K562 (cell line): ENCODE results near the gene MYLK4. TPM values are rescaled to one million over a fixed set of nuclear protein-coding genes. Genes with fewer than 3 reads are reported as not detected.

Experiments
- ATAC-seq: fragments of 200-7000 bp; cut with Tn5 transposase; 3 replicates; pipeline ENCODE4 v1.9.1; 2020; ENCODE audit warnings: moderate library complexity
- BruUV-seq: library from RNA; stranded (reverse); fragments of 400-500 nt; replicated peaks from 2 replicates; lab custom pipeline; 2021; lab: Mats Ljungman, UMichigan
- CTCF ChIA-PET: fragments of 300-600 bp; formaldehyde crosslinking; extraction: SDS; loops from one replicate; lab custom pipeline; 2021; ENCODE audit warnings: low intra/inter-chr PET ratio; lab: Yijun Ruan, JAX
- POLR2A ChIA-PET: fragments of 300-600, 350-650 bp; sonication (Branson Sonifier 250); formaldehyde crosslinking; extraction: SDS; loops from one replicate; lab custom pipeline; 2021; ENCODE audit warnings: antibody characterized with exemption, inconsistent platforms; lab: Yijun Ruan, JAX
- DNase-seq, 4 experiments: peaks; one replicate each; pipeline versions ENCODE4 v3.0.0 to v3.0.0-alpha.2; 2011 to 2018; ENCODE audit warnings: low spot score in 3 of 4, mixed read lengths in 3 of 4; ENCODE audit errors: extremely low read depth in 1 of 4
- FAIRE-seq: peaks from 2 replicates; lab custom pipeline; 2011; peaks lifted over from hg19 to GRCh38; lab: Jason Lieb, UNC
- H2AFZ ChIP-seq: 2 replicates; pipeline ENCODE4 v1.6.0; 2011; ENCODE audit warnings: low read depth, low read length, control low read depth, inconsistent platforms
- H3K27ac ChIP-seq: fragments of 200-600 bp; 3 replicates; pipeline ENCODE4 v1.8.0; 2011; ENCODE audit warnings: low read depth, mild to moderate bottlenecking, control low read depth, inconsistent platforms, low read length, moderate library complexity, mixed read lengths; ENCODE audit errors: extremely low read depth
- H3K27me3 ChIP-seq, 2 experiments: fragments of 300-600 bp in 1 of 2; 2 replicates in 1 of 2; 3 replicates in 1 of 2; pipeline versions ENCODE4 v1.6.0 to v1.8.0; 2011; ENCODE audit warnings: inconsistent platforms in 2 of 2, low read length in 2 of 2, mild to moderate bottlenecking in 1 of 2, mixed read lengths in 1 of 2, moderate library complexity in 1 of 2; ENCODE audit not compliant: control insufficient read depth in 2 of 2, insufficient read depth in 2 of 2
- H3K36me3 ChIP-seq: fragments of 300-600 bp; 3 replicates; pipeline ENCODE4 v1.8.0; 2011; ENCODE audit warnings: mild to moderate bottlenecking, low read length, inconsistent platforms; ENCODE audit not compliant: control insufficient read depth, insufficient read depth
- H3K4me1 ChIP-seq, 2 experiments: fragments of 200-600 bp in 1 of 2; replicated peaks in 1 of 2; 2 replicates in 1 of 2; 3 replicates in 1 of 2; pipeline versions ENCODE4 v1.5.1 to v1.8.0; 2011; ENCODE audit warnings: inconsistent platforms in 2 of 2, low read length in 2 of 2, mild to moderate bottlenecking in 1 of 2, mixed read lengths in 1 of 2, moderate library complexity in 1 of 2; ENCODE audit not compliant: control insufficient read depth in 2 of 2, insufficient read depth in 2 of 2
- H3K4me2 ChIP-seq: 2 replicates; pipeline ENCODE4 v1.6.1; 2011; ENCODE audit warnings: low read length, control low read depth, inconsistent platforms, mixed read lengths; ENCODE audit not compliant: insufficient read depth
- H3K4me3 ChIP-seq: fragments of 200-600 bp; sonication (generic), shearing (Covaris generic); 2 replicates; pipeline ENCODE4 v1.5.1; 2016; ENCODE audit warnings: control low read depth, inconsistent platforms
- H3K79me2 ChIP-seq: fragments of 200-600 bp; 3 replicates; pipeline ENCODE4 v1.8.0; 2011; ENCODE audit warnings: low read length, inconsistent platforms; ENCODE audit not compliant: control insufficient read depth, insufficient read depth
- H3K9ac ChIP-seq, 2 experiments: 2 replicates each; pipeline versions ENCODE4 v1.6.0 to v1.6.1; 2011; ENCODE audit warnings: low read depth in 2 of 2, low read length in 2 of 2, control low read depth in 1 of 2, inconsistent platforms in 1 of 2, mild to moderate bottlenecking in 1 of 2, mixed read lengths in 1 of 2; ENCODE audit not compliant: insufficient read depth in 1 of 2
- H3K9me1 ChIP-seq: one replicate; pipeline ENCODE4 v1.6.0; 2011; ENCODE audit warnings: inconsistent platforms, mild to moderate bottlenecking, low read length, moderate library complexity; ENCODE audit not compliant: control insufficient read depth, insufficient read depth
- H3K9me3 ChIP-seq: replicated peaks from 2 replicates; pipeline ENCODE4 v1.5.1; 2011; ENCODE audit warnings: low read depth, low read length, inconsistent platforms; ENCODE audit not compliant: control insufficient read depth, insufficient read depth
- H4K20me1 ChIP-seq: replicated peaks from 2 replicates; pipeline ENCODE4 v1.6.1; 2011; ENCODE audit warnings: low read length, inconsistent platforms, mixed read lengths; ENCODE audit not compliant: control insufficient read depth, insufficient read depth
- ATF3 ChIP-seq, 2 experiments: fragments of 450-650 bp in 1 of 2; sonication (generic) in 1 of 2; formaldehyde crosslinking in 1 of 2; IDR thresholded peaks in 1 of 2; conservative IDR thresholded peaks in 1 of 2; 2 replicates each; pipeline versions ENCODE4 v1.6.1 to v1.8.1; 2016 to 2023; ENCODE audit warnings: mild to moderate bottlenecking in 2 of 2, moderate library complexity in 2 of 2, inconsistent platforms in 1 of 2, missing genetic modification reagents in 1 of 2
- CEBPZ ChIP-seq: fragments of 150-350 bp; IDR thresholded peaks from 2 replicates; pipeline ENCODE4 v1.6.1; 2014; ENCODE audit warnings: low read depth, mild to moderate bottlenecking, low read length, borderline replicate concordance
- FOSL1 ChIP-seq: fragments of 200-800 bp; sonication (Bioruptor generic); conservative IDR thresholded peaks from 2 replicates; pipeline ENCODE4 v1.6.1; 2016; ENCODE audit warnings: missing genetic modification characterization, missing compliant biosample characterization
- JUN ChIP-seq, 2 experiments: sonication (generic) in 1 of 2; formaldehyde crosslinking in 1 of 2; IDR thresholded peaks; 2 replicates each; pipeline versions ENCODE4 v1.6.1 to v1.8.0; 2012 to 2022; ENCODE audit warnings: borderline replicate concordance in 2 of 2, mild to moderate bottlenecking in 2 of 2, improper control_type of control experiment in 1 of 2, low read depth in 1 of 2, low read length in 1 of 2, missing genetic modification reagents in 1 of 2
- JUND ChIP-seq, 2 experiments: IDR thresholded peaks; 2 replicates in 1 of 2; 3 replicates in 1 of 2; pipeline ENCODE4 v1.6.1; 2011; ENCODE audit warnings: borderline replicate concordance in 2 of 2, low read depth in 2 of 2, low read length in 2 of 2, improper control_type of control experiment in 1 of 2, missing biosample characterization in 1 of 2, missing genetic modification characterization in 1 of 2, missing genetic modification reagents in 1 of 2
- MAFG ChIP-seq: fragments of 450-650 bp; conservative IDR thresholded peaks from 2 replicates; pipeline ENCODE4 v1.6.1; 2016; ENCODE audit warnings: missing genetic modification characterization, missing compliant biosample characterization
- MAFK ChIP-seq: IDR thresholded peaks from 2 replicates; pipeline ENCODE4 v1.6.1; 2011; ENCODE audit warnings: low read length, improper control_type of control experiment
- MCM5 ChIP-seq: fragments of 450-650 bp; IDR thresholded peaks from 2 replicates; pipeline ENCODE4 v1.6.1; 2016; ENCODE audit warnings: low read depth
- MITF ChIP-seq: IDR thresholded peaks from 2 replicates; pipeline ENCODE4 v1.6.1; 2014; ENCODE audit warnings: antibody characterized with exemption
- NFE2 ChIP-seq: IDR thresholded peaks from 2 replicates; pipeline ENCODE4 v1.6.1; 2014; ENCODE audit warnings: antibody characterized with exemption, low read depth
- TAF15 ChIP-seq: fragments of 200-400 bp; formaldehyde crosslinking; IDR thresholded peaks from 2 replicates; pipeline ENCODE4 v1.6.1; 2017; ENCODE audit warnings: mild to moderate bottlenecking, low read depth, low read length, moderate library complexity
- ZNF449 ChIP-seq: fragments of 250-450 bp; sonication (Bioruptor Pico); IDR thresholded peaks from 2 replicates; pipeline ENCODE4 v1.8.0; 2022; ENCODE audit warnings: moderate library complexity, mild to moderate bottlenecking, inconsistent platforms
- WGBS: fragments of 100-300 bp; shearing (Covaris generic); methylation state at CpG from one replicate; pipeline ENCODE4 v1.1.6; 2016; ENCODE audit warnings: low coverage, mixed read lengths; ENCODE audit not compliant: insufficient coverage; ENCODE audit errors: missing lambda C conversion rate; 5-methylcytosine and 5-hydroxymethylcytosine counted together
- in situ Hi-C: fragments of 300-500 bp; cut with MboI; formaldehyde crosslinking; loops from 4 replicates; pipeline ENCODE4 v1.15.0; 2018; ENCODE audit warnings: inconsistent platforms, mixed read lengths
- intact Hi-C: fragments of 100-400 bp; cut with micrococcal nuclease; formaldehyde crosslinking; loops from 2 replicates; pipeline ENCODE4 v1.14.2; 2022
- polyA plus RNA-seq, 8 experiments: library from polyadenylated mRNA; depleted of rRNA in 4 of 8; stranded (reverse) in 5 of 8; unstranded in 3 of 8; fragments of >200 nt; fragmentation: Nextera tagmentation in 2 of 8; fragmentation: Illumina TruSeq in 1 of 8; extraction: Ambion mirVana in 2 of 8; extraction: Trizol in 1 of 8; gene quantifications; 2 replicates each; pipeline versions ENCODE4 v1.2.1 to v1.2.3, GENCODE V29; 2011 to 2014; ENCODE audit warnings: inconsistent platforms in 1 of 8, missing spikeins in 1 of 8
- total RNA-seq, 7 experiments: library from RNA; depleted of rRNA in 6 of 7; stranded (reverse); fragments of >200 nt in 6 of 7; fragmentation: Illumina TruSeq in 2 of 7; extraction: Trizol in 2 of 7; gene quantifications; 2 replicates each; pipeline versions ENCODE4 v1.2.1 to v1.2.3, GENCODE V29; 2011 to 2021; ENCODE audit warnings: low replicate concordance in 1 of 7

The MYLK4 gene
- total and polyA plus RNA-seq, 9 of the 15 experiments (the other 6 are each of a cell fraction or from before 2014, with no cell fraction given): 0.01 to 0.15 (median 0.06) TPM

- no peak overlapping the region for H3K4me3 ChIP-seq
- intact Hi-C loops (loop anchor here (5.0 to 10.0 kb wide), 4 partner anchors 58 to 990 kb away; no protein-coding TSS in a partner anchor), in situ Hi-C loops (no loop called here)
- no peak for FAIRE-seq
- H3K27ac ChIP-seq: no peak overlapping the region
- no peak for ATAC-seq
- peak overlapping the region; percentile 57; the same call in 1 of the 2 replicates for H3K4me2 ChIP-seq
- H3K9me3 ChIP-seq: no peaks in the 10 kb centered on the region
- POLR2A ChIA-PET: interaction anchor here (1.5 kb wide), 1 partner anchor 11 kb away, joined by 8 read pairs; no protein-coding TSS in a partner anchor
- no TSS peak for BruUV-seq
- no peaks in the 10 kb centered on the region for H4K20me1 ChIP-seq
- peaks cover 9 to 54% of the 10 kb centered on the region in 2 experiments; a peak in 4 of 5 replicates for H3K4me1 ChIP-seq
- CTCF ChIA-PET: no interaction called here
- no peaks in the 10 kb centered on the region for H3K27me3 ChIP-seq
- no peak for DNase-seq
- no peak overlapping the region for H3K9ac ChIP-seq
- H3K9me1 ChIP-seq: peaks cover 3% of the 10 kb centered on the region
- WGBS: 43% methylated on average over 2 of the region's 2 CpGs
- H3K79me2 ChIP-seq: no peaks in the 10 kb centered on the region
- H3K36me3 ChIP-seq: no peaks in the 10 kb centered on the region
- H2AFZ ChIP-seq: peak overlapping the region; percentile 91; the same call in 1 of the 2 replicates
- peak; percentile 65; the same call in 1 of the 2 replicates for TF ChIP-seq JUN (IDR thresholded peaks at IDR 0.05; ENCODE audit: borderline replicate concordance, low read depth, low read length)
- no peak for TF ChIP-seq JUN (CRISPR knock-in tag; IDR thresholded peaks at IDR 0.05; ENCODE audit: borderline replicate concordance)
- TF ChIP-seq MITF: no peak
- TF ChIP-seq FOSL1 (tag): peak; percentile 94
- TF ChIP-seq CEBPZ: no peak
- peak; percentile 56 for TF ChIP-seq MAFG (tag)
- TF ChIP-seq TAF15: no peak
- no peak for TF ChIP-seq MCM5
- peak; percentile 39 for TF ChIP-seq NFE2
- TF ChIP-seq ATF3 (IDR thresholded peaks at IDR 0.05): peak; percentile 79
- TF ChIP-seq ATF3 (CRISPR knock-in tag; conservative IDR thresholded peaks at IDR 0.05): no peak
- TF ChIP-seq ZNF449: no peak
- peak; percentile 81 for TF ChIP-seq JUND (IDR thresholded peaks at IDR 0.05; ENCODE audit: borderline replicate concordance, low read depth, low read length)
- peak; percentile 73; the same call in 2 of the 3 replicates for TF ChIP-seq JUND (tag; IDR thresholded peaks at IDR 0.05; ENCODE audit: borderline replicate concordance, low read depth, low read length)
- peak; percentile 45; the same call in 1 of the 2 replicates for TF ChIP-seq MAFK
Observed at GRCh38 chr6:2734488-2735166, 16.1 kb downstream of the MYLK4 start.
